Chondrocyte (in vitro differentiated cells): ENCODE data around the gene AIFM2. TPM values are rescaled to one million over a fixed set of nuclear protein-coding genes. Genes with fewer than 3 reads are reported as not detected.
"Not testable (repeated sequence)": the region's sequence is repeated elsewhere in the genome, so short reads cannot be mapped to it uniquely, and the experiment has no call there.

ENCODE experiments used
- DNase-seq: peaks from one replicate; pipeline ENCODE4 v3.0.0; 2021; ENCODE audit warnings: mixed read lengths, low spot score
- H3K27ac Mint-ChIP-seq: one replicate; pipeline ENCODE4 v1.8.0; 2021; ENCODE audit warnings: mild to moderate bottlenecking, moderate library complexity, mixed read lengths; ENCODE audit not compliant: unreplicated experiment
- H3K27me3 Mint-ChIP-seq: 2 replicates; pipeline ENCODE4 v1.8.0; 2021; ENCODE audit warnings: low read depth, mixed read lengths
- H3K36me3 Mint-ChIP-seq: 2 replicates; pipeline ENCODE4 v1.8.0; 2021; ENCODE audit warnings: low read depth, mixed read lengths
- H3K4me1 Mint-ChIP-seq: 2 replicates; pipeline ENCODE4 v1.8.0; 2021; ENCODE audit warnings: low read depth, mild to moderate bottlenecking, mixed read lengths
- H3K4me3 Mint-ChIP-seq: one replicate; pipeline ENCODE4 v1.8.0; 2021; ENCODE audit warnings: mild to moderate bottlenecking, moderate library complexity, mixed read lengths; ENCODE audit not compliant: unreplicated experiment
- H3K9me3 Mint-ChIP-seq: 2 replicates; pipeline ENCODE4 v1.8.0; 2021; ENCODE audit warnings: low read depth, mixed read lengths
- long read RNA-seq: library from polyadenylated mRNA; stranded (forward); transcript quantifications from one replicate; pipeline ENCODE4 v2.0.0, GENCODE V29; 2021
- total RNA-seq: library from RNA; stranded (reverse); gene quantifications from 3 replicates; pipeline ENCODE4 v1.2.1, GENCODE V29; 2021
- TF ChIP-seq, protein P1 (sequence below): fragments of 200-600 bp; sonication (generic); IDR thresholded peaks from 2 replicates; pipeline ENCODE4 v1.5.0; 2021; ENCODE audit warnings: antibody characterized with exemption, mild to moderate bottlenecking, moderate library complexity

Gene AIFM2
- total RNA-seq: 10.0 to 10.8 TPM (median 10.3 TPM) in 3 replicates
- long read RNA-seq, transcript AIFM2-201 (9 exons, 3,243 nt): major isoform, 21 of 53 reads
- long read RNA-seq, transcript AIFM2-204 (9 exons, 3,247 nt): minor isoform, 5 of 53 reads
- long read RNA-seq, partial matches to known transcripts: 7 of 53 reads
- long read RNA-seq, other reads (novel, unspliced or antisense): 20 of 53 reads

DNA sequence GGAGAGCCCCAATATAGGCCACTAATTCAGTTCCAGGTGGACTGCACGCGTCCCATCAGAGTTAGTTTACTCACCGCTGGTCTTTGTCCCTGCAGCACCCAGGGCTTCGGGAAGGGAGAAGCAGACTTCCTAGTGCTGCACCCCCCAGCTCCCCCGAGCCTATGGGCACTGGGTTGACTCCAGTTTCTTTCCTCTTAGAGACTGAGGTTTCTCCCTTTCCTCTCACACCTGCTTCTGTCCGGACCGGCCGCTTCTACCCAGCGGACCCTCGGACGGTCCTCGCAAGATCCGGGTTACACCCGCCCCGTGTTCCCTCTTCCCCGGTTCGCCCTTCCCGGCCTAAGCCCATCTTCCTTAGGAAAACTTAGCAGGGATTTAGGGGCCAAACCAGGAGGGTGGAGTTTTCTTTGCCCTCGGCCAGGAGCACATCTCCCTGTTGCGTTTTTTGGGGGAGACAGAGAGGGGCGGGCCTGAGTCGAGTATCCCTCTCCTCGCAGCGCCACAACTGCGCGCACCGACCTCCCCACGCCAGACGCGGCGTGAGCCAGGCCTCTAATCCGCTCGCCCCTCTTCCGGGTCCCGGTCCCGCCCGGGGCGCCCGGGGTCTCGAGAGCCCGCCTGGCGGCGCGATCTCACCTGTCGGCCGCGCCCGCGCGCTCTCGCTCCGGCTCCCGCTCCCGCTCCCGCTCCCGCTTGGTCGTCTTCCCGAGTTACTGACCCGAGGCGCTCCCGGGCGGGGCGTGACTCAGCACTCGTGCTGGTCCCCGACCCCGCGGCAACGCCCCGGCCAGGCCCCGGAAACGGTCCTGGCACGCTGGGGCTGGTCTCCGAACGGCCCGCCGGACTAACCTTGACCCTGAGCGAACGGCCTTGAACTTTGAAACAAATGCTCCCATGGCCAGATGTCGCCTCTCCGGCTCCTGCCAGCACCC lies at the start of gene AIFM2:
TSS of gene AIFM2 (minus strand) at position 728 of the 932 bp plus-strand sequence. CDS start 8,741 bp downstream, outside the sequence.
- H3K27me3 Mint-ChIP-seq: no peaks in the 10 kb centered on the region
- peaks cover 5% of the 10 kb centered on the region for H3K36me3 Mint-ChIP-seq
- TF ChIP-seq, protein P1, sequence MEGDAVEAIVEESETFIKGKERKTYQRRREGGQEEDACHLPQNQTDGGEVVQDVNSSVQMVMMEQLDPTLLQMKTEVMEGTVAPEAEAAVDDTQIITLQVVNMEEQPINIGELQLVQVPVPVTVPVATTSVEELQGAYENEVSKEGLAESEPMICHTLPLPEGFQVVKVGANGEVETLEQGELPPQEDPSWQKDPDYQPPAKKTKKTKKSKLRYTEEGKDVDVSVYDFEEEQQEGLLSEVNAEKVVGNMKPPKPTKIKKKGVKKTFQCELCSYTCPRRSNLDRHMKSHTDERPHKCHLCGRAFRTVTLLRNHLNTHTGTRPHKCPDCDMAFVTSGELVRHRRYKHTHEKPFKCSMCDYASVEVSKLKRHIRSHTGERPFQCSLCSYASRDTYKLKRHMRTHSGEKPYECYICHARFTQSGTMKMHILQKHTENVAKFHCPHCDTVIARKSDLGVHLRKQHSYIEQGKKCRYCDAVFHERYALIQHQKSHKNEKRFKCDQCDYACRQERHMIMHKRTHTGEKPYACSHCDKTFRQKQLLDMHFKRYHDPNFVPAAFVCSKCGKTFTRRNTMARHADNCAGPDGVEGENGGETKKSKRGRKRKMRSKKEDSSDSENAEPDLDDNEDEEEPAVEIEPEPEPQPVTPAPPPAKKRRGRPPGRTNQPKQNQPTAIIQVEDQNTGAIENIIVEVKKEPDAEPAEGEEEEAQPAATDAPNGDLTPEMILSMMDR: peak; percentile 31
- peak within 1 kb of the TSS; percentile 97 for H3K27ac Mint-ChIP-seq
- H3K4me3 Mint-ChIP-seq: peak within 1 kb of the TSS; percentile 84
- no peaks in the 10 kb centered on the region for H3K9me3 Mint-ChIP-seq
- peaks cover 30% of the 10 kb centered on the region for H3K4me1 Mint-ChIP-seq
- DNase-seq: no peak

DNA sequence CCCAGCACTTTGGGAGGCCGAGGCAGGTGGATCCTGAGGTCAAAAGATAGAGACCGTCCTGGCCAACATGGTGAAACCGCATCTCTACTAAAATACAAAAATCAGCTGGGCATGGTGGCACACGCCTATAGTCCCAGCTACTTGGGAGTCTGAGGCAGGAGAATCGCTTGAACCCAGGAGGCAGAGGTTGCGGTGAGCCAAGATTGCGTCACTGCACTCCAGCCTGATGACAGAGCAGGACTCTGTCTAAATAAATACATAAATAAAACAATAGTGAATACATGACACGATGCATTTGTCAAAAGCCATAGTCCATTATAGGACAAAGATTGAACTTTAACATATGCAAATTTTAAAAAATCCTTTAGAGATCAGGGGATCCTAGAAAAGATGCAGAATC lies 46.6 kb upstream of the AIFM2 start:
- H3K4me1 Mint-ChIP-seq, H3K4me3 Mint-ChIP-seq, H3K27ac Mint-ChIP-seq, H3K36me3 Mint-ChIP-seq, DNase-seq, H3K27me3 Mint-ChIP-seq: not testable (repeated sequence)
- H3K9me3 Mint-ChIP-seq: peaks cover 11% of the 10 kb centered on the region

DNA sequence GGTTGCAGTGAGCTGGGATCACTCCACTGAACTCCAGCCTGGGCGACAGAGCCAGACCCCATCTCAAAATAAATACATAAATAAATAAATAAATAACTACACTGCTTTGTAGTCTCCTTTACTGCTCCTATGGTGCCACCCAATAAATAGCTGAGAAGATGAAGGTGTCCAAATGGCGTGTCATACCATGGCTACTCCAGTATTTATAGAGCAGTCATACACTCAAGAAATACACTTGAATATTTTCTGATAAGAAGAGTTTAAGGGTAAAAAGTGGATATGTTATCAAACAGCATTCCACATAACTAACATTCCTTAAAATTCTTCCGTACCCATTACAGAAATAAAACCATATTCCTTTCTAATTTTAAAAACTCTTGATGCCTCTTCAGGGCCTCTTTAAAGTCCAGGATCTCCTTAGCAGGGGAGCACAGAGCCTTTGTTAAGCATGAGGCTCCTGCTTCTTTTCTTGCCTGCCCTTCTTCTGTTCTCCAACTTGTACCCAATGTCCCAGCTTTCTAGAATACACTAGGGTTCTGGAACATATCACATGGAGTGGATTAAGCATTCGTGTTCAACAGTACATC lies 45.6 kb upstream of the AIFM2 start:
- Mint-ChIP-seq H3K4me3 (no peak overlapping the region), H3K27ac (peak overlapping the region; percentile 12), H3K36me3 (no peaks in the 10 kb centered on the region), H3K4me1 (peaks cover 3% of the 10 kb centered on the region), H3K27me3 (peaks cover 7% of the 10 kb centered on the region), H3K9me3 (peaks cover 11% of the 10 kb centered on the region)
- TF ChIP-seq, protein P1: no peak
- no peak for DNase-seq

DNA sequence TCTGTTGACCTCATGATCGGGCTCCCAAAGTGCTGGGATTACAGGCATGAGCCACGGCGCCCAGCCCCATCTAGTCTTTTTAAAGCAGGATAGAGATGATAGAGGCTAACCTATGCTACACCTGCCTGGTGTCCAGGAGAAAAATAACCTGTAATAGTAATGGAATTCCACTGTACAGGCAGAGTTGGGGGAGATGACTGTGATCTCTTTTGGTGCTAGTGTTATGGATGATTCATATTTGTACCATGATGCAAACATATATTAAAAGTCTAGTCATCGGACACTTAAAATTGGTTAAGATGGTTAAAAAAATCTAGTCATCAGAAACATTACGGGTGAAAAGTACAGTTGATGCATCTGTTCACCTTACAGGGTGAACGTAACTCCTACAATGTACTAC lies 43.8 kb upstream of the AIFM2 start:
- H3K36me3 Mint-ChIP-seq: no peaks in the 10 kb centered on the region
- H3K27me3 Mint-ChIP-seq: no peaks in the 10 kb centered on the region
- H3K9me3 Mint-ChIP-seq: peaks cover 11% of the 10 kb centered on the region
- no peak for DNase-seq
- H3K4me1 Mint-ChIP-seq: peaks cover 4% of the 10 kb centered on the region
- no peak overlapping the region for H3K27ac Mint-ChIP-seq
- TF ChIP-seq, protein P1: no peak
- no peak overlapping the region for H3K4me3 Mint-ChIP-seq

DNA sequence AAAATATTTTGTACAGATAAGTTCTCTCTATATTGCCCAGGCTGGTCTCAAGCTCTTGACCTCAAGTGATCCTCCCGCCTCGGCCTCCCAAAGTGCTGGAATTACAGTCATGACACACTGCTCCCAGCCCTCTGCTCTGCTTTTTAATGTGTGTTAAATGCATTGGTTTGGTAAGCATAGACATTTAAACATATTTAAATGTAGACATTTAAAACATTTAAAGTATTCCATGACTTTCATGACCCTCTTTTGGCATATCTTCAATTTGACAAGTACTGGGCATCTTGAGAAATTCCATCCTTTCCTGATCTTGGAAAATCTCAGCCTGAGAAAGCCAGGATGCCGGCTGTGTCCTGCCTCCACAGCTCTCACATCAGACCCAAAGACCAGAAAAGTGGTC lies 42.9 kb upstream of the AIFM2 start:
- peaks cover 13% of the 10 kb centered on the region for H3K9me3 Mint-ChIP-seq
- DNase-seq: no peak
- H3K27ac Mint-ChIP-seq: no peak overlapping the region
- TF ChIP-seq, protein P1: no peak
- peaks cover 9% of the 10 kb centered on the region for H3K4me1 Mint-ChIP-seq
- H3K4me3 Mint-ChIP-seq: no peak overlapping the region
- no peaks in the 10 kb centered on the region for H3K27me3 Mint-ChIP-seq
- no peaks in the 10 kb centered on the region for H3K36me3 Mint-ChIP-seq
